KBM-7 (cell line): ENCODE data around the gene PGM5.
A peak's percentile ranks its signal among the peaks of the same experiment; 100 is the strongest.

Source experiments
- DNase-seq: peaks from one replicate; pipeline ENCODE4 v3.0.0-alpha.2; 2015
- in situ Hi-C: fragments of 300-500 bp; cut with MboI; formaldehyde crosslinking; loops from 2 replicates; pipeline ENCODE4 v1.14.3; 2020; ENCODE audit warnings: low sequenced_read_pairs, low pct_unique_long_range_greater_than_20kb, mixed read lengths

PGM5 gene

GRCh38 chr9:68513385-68513784 is 157.0 kb downstream of the PGM5 start:
- in situ Hi-C loops, result no loop called here
- no peak for DNase-seq

- in situ Hi-C loops, result no loop called here
- DNase-seq, result no peak
Observed at GRCh38 chr9:68513981-68514380, 157.6 kb downstream of the PGM5 start.

- in situ Hi-C loops, result no loop called here
- DNase-seq, result no peak
Observed at GRCh38 chr9:68515326-68516017, 159.1 kb downstream of the PGM5 start.

GRCh38 chr9:68522131-68522530 is 165.7 kb downstream of the PGM5 start:
- peak; percentile 76 for DNase-seq
- in situ Hi-C loops, result no loop called here

- in situ Hi-C loops, result no loop called here
- DNase-seq, result no peak
Observed at GRCh38 chr9:68522954-68523353, 166.5 kb downstream of the PGM5 start.

GRCh38 chr9:68523367-68523936 is 167.0 kb downstream of the PGM5 start:
- in situ Hi-C loops, result no loop called here
- DNase-seq, result no peak

GRCh38 chr9:68530618-68531017 is 174.2 kb downstream of the PGM5 start:
- DNase-seq, result no peak

GRCh38 chr9:68532131-68532530 is 175.7 kb downstream of the PGM5 start:
- in situ Hi-C loops, result no loop called here

More at GRCh38 chr9:68530618-68531017, 174.2 kb downstream of the PGM5 start:
- in situ Hi-C loops, result no loop called here

GRCh38 chr9:68533678-68534077 is 177.3 kb downstream of the PGM5 start:
- DNase-seq, result no peak

More at GRCh38 chr9:68532131-68532530, 175.7 kb downstream of the PGM5 start:
- DNase-seq, result no peak

GRCh38 chr9:68536876-68537615 is 180.6 kb downstream of the PGM5 start:
- in situ Hi-C loops, result no loop called here
- no peak for DNase-seq

More at GRCh38 chr9:68533678-68534077, 177.3 kb downstream of the PGM5 start:
- in situ Hi-C loops, result no loop called here

- DNase-seq, result no peak
- in situ Hi-C loops, result no loop called here
Observed at GRCh38 chr9:68537616-68537880, 181.1 kb downstream of the PGM5 start.

- DNase-seq, result no peak
- in situ Hi-C loops, result no loop called here
Observed at GRCh38 chr9:68538200-68538599, 181.8 kb downstream of the PGM5 start.

GRCh38 chr9:68540712-68541535 is 184.5 kb downstream of the PGM5 start, which contains the start of gene TMEM252:
TSS of gene TMEM252 (minus strand) at chr9:68540883. CDS start at chr9:68540814, 69 bp downstream.
- in situ Hi-C loops, result no loop called here
- DNase-seq, result no peak

- in situ Hi-C loops, result no loop called here
Observed at GRCh38 chr9:68541568-68541967, 185.2 kb downstream of the PGM5 start.

GRCh38 chr9:68545033-68545705 is 188.8 kb downstream of the PGM5 start:
- DNase-seq, result no peak
- in situ Hi-C loops, result no loop called here

More at GRCh38 chr9:68541568-68541967, 185.2 kb downstream of the PGM5 start:
- DNase-seq, result no peak

GRCh38 chr9:68546596-68547390 is 190.4 kb downstream of the PGM5 start:
- in situ Hi-C loops, result no loop called here

GRCh38 chr9:68547417-68547816 is 191.0 kb downstream of the PGM5 start:
- in situ Hi-C loops, result no loop called here
- no peak for DNase-seq

More at GRCh38 chr9:68546596-68547390, 190.4 kb downstream of the PGM5 start:
- DNase-seq, result peak; percentile 12

GRCh38 chr9:68548241-68548640 is 191.8 kb downstream of the PGM5 start:
- in situ Hi-C loops, result no loop called here
- DNase-seq, result no peak
